HG03175 (cell line): ENCODE data around the gene VKORC1L1.
"Not testable (repeated sequence)": the region's sequence is repeated elsewhere in the genome, so short reads cannot be mapped to it uniquely, and the experiment has no call there.

Source experiments
- ATAC-seq: cut with Tn5 transposase; IDR thresholded peaks from one replicate; pipeline ENCODE4 v1.9.1; 2021; ENCODE audit warnings: mild to moderate bottlenecking, moderate library complexity; ENCODE audit not compliant: unreplicated experiment

The VKORC1L1 gene

GRCh38 chr7:65975814-65976445 is 103.1 kb downstream of the VKORC1L1 start:
- ATAC-seq: no peak

- ATAC-seq: no peak
Measured at GRCh38 chr7:65976659-65977196, 103.9 kb downstream of the VKORC1L1 start.

GRCh38 chr7:65978891-65979582 is 106.2 kb downstream of the VKORC1L1 start:
- no peak for ATAC-seq

GRCh38 chr7:65979583-65980477 is 107.0 kb downstream of the VKORC1L1 start:
- no peak for ATAC-seq

- ATAC-seq: peak; percentile 85
Measured at GRCh38 chr7:65980478-65981250, 107.8 kb downstream of the VKORC1L1 start.

- ATAC-seq: peak; percentile 69
Measured at GRCh38 chr7:65981965-65982792, 109.3 kb downstream of the VKORC1L1 start, which contains the start of gene GUSB. Gene GUSB, minus strand, starts transcription at chr7:65982213. Its CDS starts 30 bp downstream, at chr7:65982183.

GRCh38 chr7:65983965-65984658 is 111.2 kb downstream of the VKORC1L1 start:
- ATAC-seq: no peak

GRCh38 chr7:65988084-65988483 is 115.2 kb downstream of the VKORC1L1 start:
- ATAC-seq: no peak

- not testable (repeated sequence) for ATAC-seq
Measured at GRCh38 chr7:65988503-65988902, 115.6 kb downstream of the VKORC1L1 start.

GRCh38 chr7:65989694-65990080 is 116.8 kb downstream of the VKORC1L1 start:
- no peak for ATAC-seq

- ATAC-seq: not testable (repeated sequence)
Measured at GRCh38 chr7:65991829-65992228, 119.0 kb downstream of the VKORC1L1 start.

- no peak for ATAC-seq
Measured at GRCh38 chr7:65992526-65992925, 119.7 kb downstream of the VKORC1L1 start.

GRCh38 chr7:65994984-65995383 is 122.1 kb downstream of the VKORC1L1 start:
- not testable (repeated sequence) for ATAC-seq

GRCh38 chr7:66000823-66001417 is 128.0 kb downstream of the VKORC1L1 start:
- not testable (repeated sequence) for ATAC-seq

- not testable (repeated sequence) for ATAC-seq
Measured at GRCh38 chr7:66005115-66005671, 132.3 kb downstream of the VKORC1L1 start.

- ATAC-seq: no peak
Measured at GRCh38 chr7:66007232-66007631, 134.4 kb downstream of the VKORC1L1 start.
